Nephron (organoid): Measurements from ENCODE around the gene ASGR2.
"Not testable (repeated sequence)": the region's sequence is repeated elsewhere in the genome, so short reads cannot be mapped to it uniquely, and the experiment has no call there.

Source experiments
- H3K27ac Mint-ChIP-seq, 3 experiments: 2 replicates each; pipeline ENCODE4 v1.8.0; 2020; ENCODE audit warnings: mixed read lengths in 3 of 3, mild to moderate bottlenecking in 2 of 3, moderate library complexity in 1 of 3
- H3K27me3 Mint-ChIP-seq: 2 replicates; pipeline ENCODE4 v1.8.0; 2021; ENCODE audit warnings: low read depth, mild to moderate bottlenecking, moderate library complexity, mixed read lengths
- H3K36me3 Mint-ChIP-seq: 2 replicates; pipeline ENCODE4 v1.8.0; 2020; ENCODE audit warnings: low read depth, mixed read lengths
- H3K4me1 Mint-ChIP-seq: 2 replicates; pipeline ENCODE4 v1.8.0; 2020; ENCODE audit warnings: mixed read lengths
- H3K4me3 Mint-ChIP-seq, 3 experiments: 2 replicates each; pipeline ENCODE4 v1.8.0; 2020; ENCODE audit warnings: mild to moderate bottlenecking in 3 of 3, mixed read lengths in 3 of 3, moderate library complexity in 2 of 3
- H3K9me3 Mint-ChIP-seq: 2 replicates; pipeline ENCODE4 v1.8.0; 2020; ENCODE audit warnings: mixed read lengths
- CTCF ChIP-seq, 3 experiments: fragments of 200-600 bp; sonication (generic); IDR thresholded peaks; one replicate each; pipeline ENCODE4 v1.5.0; 2021; ENCODE audit warnings: antibody characterized with exemption in 3 of 3; ENCODE audit not compliant: unreplicated experiment in 3 of 3

Gene ASGR2

GRCh38 chr17:7114241-7114874 lies at the start of gene ASGR2:
TSS of gene ASGR2 (minus strand) at chr17:7114822. CDS start at chr17:7114240, 582 bp downstream.
- Mint-ChIP-seq H3K27me3 (peaks cover 6% of the 10 kb centered on the region), H3K27ac (peak within 1 kb of the TSS in 1 of 3 experiments; percentile 54), H3K4me3 (no peak within 1 kb of the TSS), H3K9me3 (no peaks in the 10 kb centered on the region), H3K36me3 (no peaks in the 10 kb centered on the region), H3K4me1 (no peaks in the 10 kb centered on the region)
- no peak for TF ChIP-seq CTCF (IDR thresholded peaks at IDR 0.05; ENCODE audit: unreplicated experiment in 3 of 3)

- not testable (repeated sequence) for H3K4me1 Mint-ChIP-seq, H3K9me3 Mint-ChIP-seq, H3K36me3 Mint-ChIP-seq, H3K4me3 Mint-ChIP-seq, H3K27ac Mint-ChIP-seq
- H3K27me3 Mint-ChIP-seq = peaks cover 12% of the 10 kb centered on the region
Observed at GRCh38 chr17:7159571-7159970, 44.9 kb upstream of the ASGR2 start.

- not testable (repeated sequence) for H3K9me3 Mint-ChIP-seq, H3K27ac Mint-ChIP-seq, H3K4me1 Mint-ChIP-seq, H3K36me3 Mint-ChIP-seq, H3K4me3 Mint-ChIP-seq
- H3K27me3 Mint-ChIP-seq = peaks cover 12% of the 10 kb centered on the region
Observed at GRCh38 chr17:7158424-7158823, 43.8 kb upstream of the ASGR2 start.

GRCh38 chr17:7156342-7156940 lies 41.8 kb upstream of the ASGR2 start:
- Mint-ChIP-seq H3K27me3 (peaks cover 14% of the 10 kb centered on the region), H3K9me3 (no peaks in the 10 kb centered on the region), H3K27ac (no peak overlapping the region), H3K36me3 (no peaks in the 10 kb centered on the region), H3K4me3 (no peak overlapping the region), H3K4me1 (no peaks in the 10 kb centered on the region)
- no peak for TF ChIP-seq CTCF (IDR thresholded peaks at IDR 0.05; ENCODE audit: unreplicated experiment in 3 of 3)

GRCh38 chr17:7147772-7148171 lies 33.1 kb upstream of the ASGR2 start:
- no peaks in the 10 kb centered on the region for H3K9me3 Mint-ChIP-seq
- no peak overlapping the region for H3K4me3 Mint-ChIP-seq
- no peaks in the 10 kb centered on the region for H3K4me1 Mint-ChIP-seq
- H3K27ac Mint-ChIP-seq = no peak overlapping the region
- TF ChIP-seq CTCF (IDR thresholded peaks at IDR 0.05; ENCODE audit: unreplicated experiment in 3 of 3) = no peak
- peaks cover 20% of the 10 kb centered on the region for H3K27me3 Mint-ChIP-seq
- no peaks in the 10 kb centered on the region for H3K36me3 Mint-ChIP-seq

- no peak overlapping the region for H3K4me3 Mint-ChIP-seq
- H3K4me1 Mint-ChIP-seq = no peaks in the 10 kb centered on the region
- peak overlapping the region in 1 of 3 experiments; percentile 20 for H3K27ac Mint-ChIP-seq
- no peaks in the 10 kb centered on the region for H3K36me3 Mint-ChIP-seq
- no peaks in the 10 kb centered on the region for H3K9me3 Mint-ChIP-seq
- H3K27me3 Mint-ChIP-seq = peaks cover 26% of the 10 kb centered on the region
- TF ChIP-seq CTCF (IDR thresholded peaks at IDR 0.05; ENCODE audit: unreplicated experiment in 3 of 3) = no peak
Observed at GRCh38 chr17:7146115-7146514, 31.5 kb upstream of the ASGR2 start.

GRCh38 chr17:7144213-7144612 lies 29.6 kb upstream of the ASGR2 start:
- no peak for TF ChIP-seq CTCF (IDR thresholded peaks at IDR 0.05; ENCODE audit: unreplicated experiment in 3 of 3)
- Mint-ChIP-seq H3K4me3 (no peak overlapping the region), H3K4me1 (no peaks in the 10 kb centered on the region), H3K9me3 (no peaks in the 10 kb centered on the region), H3K27me3 (peaks cover 26% of the 10 kb centered on the region), H3K36me3 (no peaks in the 10 kb centered on the region), H3K27ac (no peak overlapping the region)
